Astrocyte of the cerebellum (primary cell): ENCODE data around the gene AHI1.

Experiments
- DNase-seq: peaks from one replicate; pipeline ENCODE4 v3.0.0-alpha.2; 2011; ENCODE audit warnings: low read depth
- H3K4me3 ChIP-seq: 2 replicates; pipeline ENCODE4 v1.5.1; 2011; ENCODE audit warnings: mild to moderate bottlenecking, low read depth, low read length, moderate library complexity
- CTCF ChIP-seq: IDR thresholded peaks from 2 replicates; pipeline ENCODE4 v1.5.1; 2012; ENCODE audit warnings: low read length, low read depth, moderate library complexity, mild to moderate bottlenecking; ENCODE audit errors: missing control alignments
- in situ Hi-C: cut with HindIII; loops from 2 replicates; pipeline ENCODE4 v1.10.0; 2017; ENCODE audit warnings: low sequenced_read_pairs

AHI1 gene

GRCh38 chr6:135525594-135525993 is 28.1 kb upstream of the AHI1 start:
- no peak for DNase-seq
- in situ Hi-C loops = no loop called here
- H3K4me3 ChIP-seq = no peak overlapping the region
- no peak for TF ChIP-seq CTCF

GRCh38 chr6:135522965-135523692 is 25.6 kb upstream of the AHI1 start:
- in situ Hi-C loops = loop anchor here (25.0 kb wide), 1 partner anchor 714 kb away; no protein-coding TSS in a partner anchor
- TF ChIP-seq CTCF = no peak
- no peak overlapping the region for H3K4me3 ChIP-seq
- DNase-seq = no peak

GRCh38 chr6:135521431-135521830 is 23.9 kb upstream of the AHI1 start:
- DNase-seq = no peak
- TF ChIP-seq CTCF = no peak
- in situ Hi-C loops = loop anchor here (25.0 kb wide), 1 partner anchor 716 kb away; no protein-coding TSS in a partner anchor
- H3K4me3 ChIP-seq = no peak overlapping the region

- DNase-seq = no peak
- in situ Hi-C loops = loop anchor here (25.0 kb wide), 1 partner anchor 717 kb away; no protein-coding TSS in a partner anchor
- H3K4me3 ChIP-seq = no peak overlapping the region
- no peak for TF ChIP-seq CTCF
Measured at GRCh38 chr6:135520781-135521180, 23.2 kb upstream of the AHI1 start.

- no peak for TF ChIP-seq CTCF
- in situ Hi-C loops = loop anchor here (25.0 kb wide), 1 partner anchor 718 kb away; no protein-coding TSS in a partner anchor
- H3K4me3 ChIP-seq = no peak overlapping the region
- DNase-seq = no peak
Measured at GRCh38 chr6:135519348-135519747, 21.8 kb upstream of the AHI1 start.

GRCh38 chr6:135517527-135517926 is 20.0 kb upstream of the AHI1 start:
- no peak overlapping the region for H3K4me3 ChIP-seq
- no peak for TF ChIP-seq CTCF
- DNase-seq = no peak
- in situ Hi-C loops = loop anchor here (25.0 kb wide), 1 partner anchor 720 kb away; no protein-coding TSS in a partner anchor
